Measurements from ENCODE around the gene LYSMD3.

The LYSMD3 gene

GRCh38 chr5:90477073-90477472, 52.3 kb downstream of the LYSMD3 start:
- peaks cover 8% of the 10 kb centered on the region; the same call in 1 of the 2 replicates for H3K79me2 ChIP-seq (ENCODE audit: insufficient read depth, low read length)

GRCh38 chr5:90476391-90476790, 53.0 kb downstream of the LYSMD3 start:
- H2AFZ ChIP-seq (ENCODE audit: low read length): no peak overlapping the region
- H3K4me3 ChIP-seq (ENCODE audit: low read depth, low read length, poor library complexity, severe bottlenecking): peak overlapping the region; percentile 65
- peaks cover 39% of the 10 kb centered on the region for H3K4me1 ChIP-seq (ENCODE audit: insufficient read depth, low read length, severe bottlenecking)
- no peak for TF ChIP-seq EZH2 (IDR thresholded peaks at IDR 0.05; ENCODE audit: borderline replicate concordance, low read length)
- TF ChIP-seq, protein P1, sequence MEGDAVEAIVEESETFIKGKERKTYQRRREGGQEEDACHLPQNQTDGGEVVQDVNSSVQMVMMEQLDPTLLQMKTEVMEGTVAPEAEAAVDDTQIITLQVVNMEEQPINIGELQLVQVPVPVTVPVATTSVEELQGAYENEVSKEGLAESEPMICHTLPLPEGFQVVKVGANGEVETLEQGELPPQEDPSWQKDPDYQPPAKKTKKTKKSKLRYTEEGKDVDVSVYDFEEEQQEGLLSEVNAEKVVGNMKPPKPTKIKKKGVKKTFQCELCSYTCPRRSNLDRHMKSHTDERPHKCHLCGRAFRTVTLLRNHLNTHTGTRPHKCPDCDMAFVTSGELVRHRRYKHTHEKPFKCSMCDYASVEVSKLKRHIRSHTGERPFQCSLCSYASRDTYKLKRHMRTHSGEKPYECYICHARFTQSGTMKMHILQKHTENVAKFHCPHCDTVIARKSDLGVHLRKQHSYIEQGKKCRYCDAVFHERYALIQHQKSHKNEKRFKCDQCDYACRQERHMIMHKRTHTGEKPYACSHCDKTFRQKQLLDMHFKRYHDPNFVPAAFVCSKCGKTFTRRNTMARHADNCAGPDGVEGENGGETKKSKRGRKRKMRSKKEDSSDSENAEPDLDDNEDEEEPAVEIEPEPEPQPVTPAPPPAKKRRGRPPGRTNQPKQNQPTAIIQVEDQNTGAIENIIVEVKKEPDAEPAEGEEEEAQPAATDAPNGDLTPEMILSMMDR (IDR thresholded peaks at IDR 0.05; ENCODE audit: low read length): no peak
- peak overlapping the region; percentile 53 for H3K27ac ChIP-seq (ENCODE audit: low read depth, low read length, poor library complexity, severe bottlenecking)
- no peaks in the 10 kb centered on the region for H4K20me1 ChIP-seq (ENCODE audit: insufficient read depth, low read length)
- H3K27me3 ChIP-seq (ENCODE audit: insufficient read depth, low read length): no peaks in the 10 kb centered on the region
- no peaks in the 10 kb centered on the region for H3K9me2 ChIP-seq (ENCODE audit: low read depth, low read length)
- H3K9me3 ChIP-seq (ENCODE audit: low read length): no peaks in the 10 kb centered on the region
- H3F3A ChIP-seq (ENCODE audit: insufficient read depth, low read length): no peaks in the 10 kb centered on the region
- peak overlapping the region; percentile 68 for H3K4me2 ChIP-seq (ENCODE audit: low read length)
- H3K36me3 ChIP-seq (ENCODE audit: insufficient read depth, low read length): peaks cover 6% of the 10 kb centered on the region; the same call in 1 of the 2 replicates
- H3K79me2 ChIP-seq (ENCODE audit: insufficient read depth, low read length): peaks cover 8% of the 10 kb centered on the region; the same call in 1 of the 2 replicates
- peak overlapping the region; percentile 38; the same call in 1 of the 2 replicates for H3K9ac ChIP-seq (ENCODE audit: low read length)

More at GRCh38 chr5:90477073-90477472, 52.3 kb downstream of the LYSMD3 start:
- H3K9me2 ChIP-seq (ENCODE audit: low read depth, low read length): no peaks in the 10 kb centered on the region
- H3F3A ChIP-seq (ENCODE audit: insufficient read depth, low read length): no peaks in the 10 kb centered on the region
- no peaks in the 10 kb centered on the region for H3K27me3 ChIP-seq (ENCODE audit: insufficient read depth, low read length)
- peak overlapping the region; percentile 12; the same call in 1 of the 2 replicates for H3K4me2 ChIP-seq (ENCODE audit: low read length)
- no peak overlapping the region for H2AFZ ChIP-seq (ENCODE audit: low read length)
- no peak overlapping the region for H3K4me3 ChIP-seq (ENCODE audit: low read depth, low read length, poor library complexity, severe bottlenecking)
- H4K20me1 ChIP-seq (ENCODE audit: insufficient read depth, low read length): no peaks in the 10 kb centered on the region
- H3K27ac ChIP-seq (ENCODE audit: low read depth, low read length, poor library complexity, severe bottlenecking): no peak overlapping the region
- peaks cover 39% of the 10 kb centered on the region for H3K4me1 ChIP-seq (ENCODE audit: insufficient read depth, low read length, severe bottlenecking)
- TF ChIP-seq EZH2 (IDR thresholded peaks at IDR 0.05; ENCODE audit: borderline replicate concordance, low read length): no peak
- TF ChIP-seq, protein P1 (IDR thresholded peaks at IDR 0.05; ENCODE audit: low read length): no peak
- 0 out of 2 replicates have a peak, but pooled peaks cover 5% of the 10 kb centered on the region for H3K36me3 ChIP-seq (ENCODE audit: insufficient read depth, low read length)
- no peak overlapping the region for H3K9ac ChIP-seq (ENCODE audit: low read length)
- H3K9me3 ChIP-seq (ENCODE audit: low read length): no peaks in the 10 kb centered on the region

GRCh38 chr5:90475436-90475980, 53.9 kb downstream of the LYSMD3 start:
- H3K79me2 ChIP-seq (ENCODE audit: insufficient read depth, low read length): peaks cover 8% of the 10 kb centered on the region; the same call in 1 of the 2 replicates

More at GRCh38 chr5:90475436-90475980, 53.9 kb downstream of the LYSMD3 start:
- Histone ChIP-seq H3K36me3 (ENCODE audit: insufficient read depth, low read length) (peaks cover 10% of the 10 kb centered on the region), H3F3A (ENCODE audit: insufficient read depth, low read length) (no peaks in the 10 kb centered on the region), H3K4me1 (ENCODE audit: insufficient read depth, low read length, severe bottlenecking) (peaks cover 39% of the 10 kb centered on the region), H3K4me2 (ENCODE audit: low read length) (peak overlapping the region; percentile 100), H3K9me2 (ENCODE audit: low read depth, low read length) (no peaks in the 10 kb centered on the region), H3K4me3 (ENCODE audit: low read depth, low read length, poor library complexity, severe bottlenecking) (peak overlapping the region; percentile 65), H3K27ac (ENCODE audit: low read depth, low read length, poor library complexity, severe bottlenecking) (peak overlapping the region; percentile 53), H3K9me3 (ENCODE audit: low read length) (no peaks in the 10 kb centered on the region), H2AFZ (ENCODE audit: low read length) (no peak overlapping the region; the same call in 1 of the 2 replicates), H3K27me3 (ENCODE audit: insufficient read depth, low read length) (no peaks in the 10 kb centered on the region), H3K9ac (ENCODE audit: low read length) (peak overlapping the region; percentile 65), H4K20me1 (ENCODE audit: insufficient read depth, low read length) (no peaks in the 10 kb centered on the region)
- TF ChIP-seq EZH2 (IDR thresholded peaks at IDR 0.05; ENCODE audit: borderline replicate concordance, low read length): no peak
- TF ChIP-seq, protein P1 (IDR thresholded peaks at IDR 0.05; ENCODE audit: low read length): no peak
